ENCODE results near the gene VAC14.

DNA sequence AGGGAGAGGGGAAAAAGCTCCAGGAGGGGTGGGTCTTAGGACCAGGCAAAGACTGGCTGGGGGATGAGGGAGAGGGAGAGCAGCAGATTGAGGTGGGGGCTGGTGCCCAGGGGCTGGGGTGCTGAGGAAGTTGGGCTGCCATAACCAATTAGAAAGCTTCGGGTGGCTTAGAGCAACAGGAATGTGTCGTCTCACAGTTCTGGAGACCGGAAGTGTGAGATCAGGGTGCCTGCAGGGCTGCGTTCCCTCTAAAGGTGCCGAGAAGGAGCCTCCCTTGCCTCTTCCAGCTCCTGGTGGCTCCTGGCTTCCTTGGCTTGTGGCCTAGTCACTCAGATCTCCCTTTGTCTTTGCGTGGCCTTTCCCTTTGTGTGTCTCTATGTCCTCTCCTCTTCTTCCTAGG is 152.4 kb downstream of the VAC14 start:
- no peak for TF ChIP-seq POLR2A (IDR thresholded peaks at IDR 0.05)
- no peak for TF ChIP-seq CTCF (IDR thresholded peaks at IDR 0.05)
- TF ChIP-seq POLR2AphosphoS5 (IDR thresholded peaks at IDR 0.05) = no peak
- TF ChIP-seq EP300 (IDR thresholded peaks at IDR 0.05) = no peak

All from suprapubic skin (tissue), 4 donors.